GM18907 (cell line): ENCODE results near the gene APC2.
"Not testable (repeated sequence)": the region's sequence is repeated elsewhere in the genome, so short reads cannot be mapped to it uniquely, and the experiment has no call there.

Source experiments
- ATAC-seq: cut with Tn5 transposase; IDR thresholded peaks from one replicate; pipeline ENCODE4 v1.9.1; 2021; ENCODE audit warnings: mild to moderate bottlenecking, moderate library complexity; ENCODE audit not compliant: unreplicated experiment

The APC2 gene

GRCh38 chr19:1475751-1476437 lies 26.0 kb downstream of the APC2 start:
- no peak for ATAC-seq

- not testable (repeated sequence) for ATAC-seq
Measured at GRCh38 chr19:1477056-1477455, 27.1 kb downstream of the APC2 start.

GRCh38 chr19:1478934-1479707 lies 29.2 kb downstream of the APC2 start, which contains the start of gene C19orf25:
Gene C19orf25, minus strand, starts transcription at chr19:1479215. Its CDS starts 312 bp downstream, at chr19:1478903.
- ATAC-seq: peak; percentile 81

- no peak for ATAC-seq
Measured at GRCh38 chr19:1481224-1481892, 31.4 kb downstream of the APC2 start.

- ATAC-seq: no peak
Measured at GRCh38 chr19:1481893-1482360, 32.0 kb downstream of the APC2 start.

GRCh38 chr19:1482361-1483130 lies 32.6 kb downstream of the APC2 start:
- ATAC-seq: no peak

GRCh38 chr19:1483131-1483978 lies 33.4 kb downstream of the APC2 start:
- ATAC-seq: no peak

GRCh38 chr19:1483979-1484428 lies 34.1 kb downstream of the APC2 start:
- no peak for ATAC-seq

- ATAC-seq: no peak
Measured at GRCh38 chr19:1486720-1487575, 37.0 kb downstream of the APC2 start.

- ATAC-seq: no peak
Measured at GRCh38 chr19:1487576-1488281, 37.8 kb downstream of the APC2 start.

GRCh38 chr19:1488282-1488601 lies 38.3 kb downstream of the APC2 start:
- ATAC-seq: no peak

- peak; percentile 3 for ATAC-seq
Measured at GRCh38 chr19:1489463-1490310, 39.8 kb downstream of the APC2 start.

GRCh38 chr19:1490311-1491113 lies 40.6 kb downstream of the APC2 start, which contains the start of gene PCSK4:
Gene PCSK4, minus strand, starts transcription at chr19:1490350. Its CDS starts 4 bp downstream, at chr19:1490346.
- peak; percentile 73 for ATAC-seq

- ATAC-seq: no peak
Measured at GRCh38 chr19:1491114-1491848, 41.4 kb downstream of the APC2 start, which contains the start of gene REEP6. Gene REEP6, plus strand, starts transcription at chr19:1491181. Its CDS starts 89 bp downstream, at chr19:1491270.

- ATAC-seq: no peak
Measured at GRCh38 chr19:1491849-1492170, 41.9 kb downstream of the APC2 start.

- ATAC-seq: no peak
Measured at GRCh38 chr19:1492474-1493006, 42.6 kb downstream of the APC2 start.
